ENCODE data around the gene PSMC6.

- TF ChIP-seq EZH2 (IDR thresholded peaks at IDR 0.05; ENCODE audit: low read length, missing control alignments) = no peak
- no peak for TF ChIP-seq CTCF (conservative IDR thresholded peaks at IDR 0.05 in 1 of 2, IDR thresholded peaks at IDR 0.05 in 1 of 2; ENCODE audit: low read depth in 1 of 2, low read length in 2 of 2)
Measured at GRCh38 chr14:52703225-52703624, 3.8 kb upstream of the PSMC6 start.

Data from fibroblast of lung (primary cell).